HUES48 (cell line): ENCODE results near the gene ARPC4.

ENCODE experiments used
- H3K27ac ChIP-seq: one replicate; pipeline ENCODE4 v1.7.0; 2013; ENCODE audit warnings: low read depth, low read length, inconsistent platforms
- H3K27me3 ChIP-seq: 2 replicates; pipeline ENCODE4 v1.6.1; 2013; ENCODE audit warnings: mild to moderate bottlenecking, low read length; ENCODE audit not compliant: control insufficient read depth, insufficient read depth
- H3K36me3 ChIP-seq: 2 replicates; pipeline ENCODE4 v1.6.1; 2013; ENCODE audit warnings: low read length; ENCODE audit not compliant: control insufficient read depth, insufficient read depth
- H3K4me1 ChIP-seq: 2 replicates; pipeline ENCODE4 v1.6.1; 2013; ENCODE audit warnings: mild to moderate bottlenecking, low read length; ENCODE audit not compliant: control insufficient read depth, insufficient read depth
- H3K4me3 ChIP-seq: 2 replicates; pipeline ENCODE4 v1.5.1; 2013; ENCODE audit warnings: mild to moderate bottlenecking, low read depth, low read length
- H3K9ac ChIP-seq: 2 replicates; pipeline ENCODE4 v1.6.1; 2013; ENCODE audit warnings: mild to moderate bottlenecking, low read depth, low read length, moderate library complexity
- H3K9me3 ChIP-seq: 2 replicates; pipeline ENCODE4 v1.6.1; 2013; ENCODE audit warnings: low read length; ENCODE audit not compliant: control insufficient read depth, insufficient read depth

The ARPC4 gene

DNA sequence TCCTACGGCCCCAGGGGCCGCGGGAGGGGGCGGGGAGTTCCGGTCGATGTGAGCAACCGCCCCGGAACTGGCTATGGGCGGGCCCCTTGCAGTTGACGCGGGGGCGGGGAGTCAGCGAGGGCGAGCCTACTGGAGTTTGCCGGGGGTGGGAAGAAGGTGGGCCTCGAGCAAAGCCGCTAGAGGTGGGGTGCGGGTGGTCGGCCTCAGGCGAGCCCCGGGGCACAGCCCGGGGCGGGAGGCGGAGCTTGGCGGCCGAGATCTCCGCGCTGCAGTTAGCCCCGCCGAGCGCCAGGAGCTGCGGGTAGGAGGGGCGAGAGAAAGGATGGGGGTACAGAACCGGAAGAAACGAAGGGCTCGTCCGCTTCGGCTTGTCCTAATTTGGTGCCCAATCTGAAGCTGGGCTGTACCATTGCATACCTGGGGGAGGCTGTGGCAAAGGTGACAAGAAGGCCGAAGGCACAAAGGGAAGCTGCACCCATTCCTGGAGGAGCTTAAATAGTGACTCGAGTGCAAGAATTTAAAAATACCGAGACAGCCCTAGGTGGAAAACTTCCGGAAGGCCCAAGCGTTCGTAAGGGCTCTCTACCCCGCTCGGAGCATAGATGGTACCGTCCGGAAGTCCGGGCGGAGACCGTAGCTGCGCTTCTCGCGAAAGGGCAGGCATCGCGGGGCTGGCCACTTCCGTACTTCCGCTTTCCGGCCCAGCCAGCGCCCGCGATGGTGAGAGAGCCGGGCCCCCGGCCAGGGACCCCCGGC, at the start of gene ARPC4, which contains the start of gene TADA3:
Gene ARPC4 (plus strand): TSS at position 678 of the 756 bp plus-strand sequence. CDS start 40 bp downstream, at position 718.
Gene TADA3 (minus strand): TSS at position 69 of the 756 bp plus-strand sequence. CDS start 1,007 bp downstream, outside the sequence.
- Histone ChIP-seq H3K4me1 (0 out of 2 replicates have a peak, but pooled peaks cover 5% of the 10 kb centered on the region), H3K9ac (peak within 1 kb of the TSS; percentile 100), H3K27ac (peak within 1 kb of the TSS; percentile 100), H3K9me3 (no peaks in the 10 kb centered on the region), H3K36me3 (peaks cover 36% of the 10 kb centered on the region), H3K27me3 (no peaks in the 10 kb centered on the region), H3K4me3 (peak within 1 kb of the TSS; percentile 81)

DNA sequence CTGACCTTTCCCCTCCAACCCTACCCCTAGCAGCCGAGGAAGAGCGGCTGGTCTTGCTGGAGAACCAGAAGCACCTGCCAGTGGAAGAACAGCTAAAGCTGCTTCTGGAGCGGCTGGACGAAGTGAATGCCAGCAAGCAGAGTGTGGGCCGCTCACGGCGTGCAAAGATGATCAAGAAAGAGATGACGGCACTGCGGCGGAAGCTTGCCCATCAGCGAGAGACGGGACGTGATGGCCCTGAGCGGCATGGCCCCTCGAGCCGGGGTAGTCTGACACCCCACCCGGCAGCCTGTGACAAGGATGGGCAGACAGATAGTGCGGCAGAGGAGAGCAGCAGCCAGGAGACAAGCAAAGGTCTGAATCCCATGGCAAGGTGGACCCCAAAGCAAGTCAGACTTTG, 49.3 kb upstream of the ARPC4 start:
- Histone ChIP-seq H3K4me1 (no peaks in the 10 kb centered on the region), H3K4me3 (no peak overlapping the region), H3K36me3 (peaks cover 98% of the 10 kb centered on the region), H3K9ac (no peak overlapping the region), H3K27me3 (no peaks in the 10 kb centered on the region), H3K27ac (no peak overlapping the region), H3K9me3 (no peaks in the 10 kb centered on the region)

DNA sequence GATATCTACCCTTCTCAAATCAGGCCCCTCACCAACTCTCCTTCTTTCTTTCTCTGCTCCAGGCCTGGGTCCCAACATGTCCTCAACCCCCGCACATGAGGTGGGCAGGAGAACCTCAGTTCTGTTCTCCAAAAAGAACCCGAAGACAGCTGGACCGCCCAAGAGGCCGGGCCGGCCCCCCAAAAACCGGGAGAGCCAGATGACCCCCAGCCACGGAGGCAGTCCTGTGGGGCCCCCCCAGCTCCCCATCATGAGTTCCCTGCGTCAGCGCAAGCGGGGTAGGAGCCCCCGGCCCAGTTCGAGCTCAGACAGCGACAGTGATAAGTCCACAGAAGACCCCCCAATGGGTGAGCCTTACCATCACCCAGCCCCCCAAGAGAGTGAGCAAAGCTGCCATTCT, 48.7 kb upstream of the ARPC4 start:
- Histone ChIP-seq H3K4me1 (peaks cover 3% of the 10 kb centered on the region; the same call in 1 of the 2 replicates), H3K9me3 (no peaks in the 10 kb centered on the region), H3K9ac (no peak overlapping the region), H3K27ac (no peak overlapping the region), H3K36me3 (peaks cover 94% of the 10 kb centered on the region), H3K4me3 (no peak overlapping the region), H3K27me3 (no peaks in the 10 kb centered on the region)

DNA sequence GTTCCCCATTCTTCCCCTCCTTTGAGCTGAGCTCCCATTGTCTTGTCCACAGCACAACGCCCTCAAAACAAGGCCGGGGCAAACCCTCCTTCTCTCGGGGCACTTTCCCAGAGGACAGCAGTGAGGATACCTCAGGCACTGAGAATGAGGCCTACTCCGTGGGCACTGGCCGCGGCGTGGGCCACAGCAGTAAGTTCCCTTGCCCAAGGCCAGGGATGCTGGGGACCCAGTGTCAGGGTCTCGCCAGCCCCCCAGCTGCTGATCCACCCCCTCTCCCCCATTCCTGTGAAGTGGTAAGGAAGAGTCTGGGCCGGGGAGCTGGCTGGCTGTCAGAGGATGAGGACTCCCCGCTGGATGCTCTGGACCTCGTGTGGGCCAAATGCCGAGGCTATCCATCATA, 47.4 kb upstream of the ARPC4 start:
- Histone ChIP-seq H3K4me3 (no peak overlapping the region), H3K27ac (no peak overlapping the region), H3K27me3 (no peaks in the 10 kb centered on the region), H3K4me1 (peaks cover 4% of the 10 kb centered on the region; the same call in 1 of the 2 replicates), H3K36me3 (peaks cover 80% of the 10 kb centered on the region), H3K9me3 (no peaks in the 10 kb centered on the region), H3K9ac (no peak overlapping the region)

DNA sequence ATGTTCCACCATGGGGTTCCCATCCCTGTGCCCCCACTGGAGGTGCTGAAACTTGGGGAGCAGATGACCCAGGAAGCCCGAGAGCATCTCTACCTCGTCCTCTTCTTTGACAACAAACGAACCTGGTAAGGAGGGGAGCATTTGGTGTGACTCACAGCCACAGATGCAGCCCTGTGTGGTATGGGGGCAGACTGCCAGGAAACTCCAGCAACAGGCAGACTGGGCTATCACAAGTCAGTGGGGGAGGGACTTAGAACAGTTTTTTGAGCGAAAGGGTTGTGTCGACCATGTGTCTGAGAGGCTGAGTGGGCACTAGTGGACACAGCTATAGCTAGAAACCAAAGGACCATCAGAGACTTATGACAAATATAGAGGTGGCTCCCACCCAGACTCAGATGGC, 46.6 kb upstream of the ARPC4 start:
- H3K4me3 ChIP-seq, result no peak overlapping the region
- H3K36me3 ChIP-seq, result peaks cover 77% of the 10 kb centered on the region
- peaks cover 8% of the 10 kb centered on the region; the same call in 1 of the 2 replicates for H3K4me1 ChIP-seq
- H3K9ac ChIP-seq, result no peak overlapping the region
- H3K27me3 ChIP-seq, result no peaks in the 10 kb centered on the region
- no peak overlapping the region for H3K27ac ChIP-seq
- H3K9me3 ChIP-seq, result no peaks in the 10 kb centered on the region

DNA sequence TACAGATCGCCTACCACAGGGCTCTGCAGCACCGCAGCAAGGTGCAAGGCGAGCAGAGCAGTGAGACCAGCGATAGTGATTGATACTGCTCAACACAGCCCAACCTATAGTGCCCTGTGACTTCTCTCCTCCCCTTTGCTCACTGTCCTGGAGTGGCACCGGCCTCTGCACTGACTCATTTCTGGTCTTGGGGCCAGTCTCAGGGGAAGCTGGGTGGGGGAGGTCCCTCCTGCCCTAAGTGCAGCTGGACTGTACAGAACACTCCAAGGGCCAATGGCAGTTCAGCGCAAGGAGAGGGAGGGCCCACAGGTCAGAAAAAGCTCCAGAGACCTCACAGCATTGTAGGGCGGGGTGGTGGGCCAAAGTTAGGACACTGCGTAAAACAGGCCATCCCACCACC, 45.6 kb upstream of the ARPC4 start:
- no peak overlapping the region for H3K27ac ChIP-seq
- H3K4me1 ChIP-seq, result peaks cover 8% of the 10 kb centered on the region; the same call in 1 of the 2 replicates
- H3K36me3 ChIP-seq, result peaks cover 77% of the 10 kb centered on the region
- no peak overlapping the region for H3K4me3 ChIP-seq
- no peak overlapping the region for H3K9ac ChIP-seq
- no peaks in the 10 kb centered on the region for H3K9me3 ChIP-seq
- H3K27me3 ChIP-seq, result no peaks in the 10 kb centered on the region

DNA sequence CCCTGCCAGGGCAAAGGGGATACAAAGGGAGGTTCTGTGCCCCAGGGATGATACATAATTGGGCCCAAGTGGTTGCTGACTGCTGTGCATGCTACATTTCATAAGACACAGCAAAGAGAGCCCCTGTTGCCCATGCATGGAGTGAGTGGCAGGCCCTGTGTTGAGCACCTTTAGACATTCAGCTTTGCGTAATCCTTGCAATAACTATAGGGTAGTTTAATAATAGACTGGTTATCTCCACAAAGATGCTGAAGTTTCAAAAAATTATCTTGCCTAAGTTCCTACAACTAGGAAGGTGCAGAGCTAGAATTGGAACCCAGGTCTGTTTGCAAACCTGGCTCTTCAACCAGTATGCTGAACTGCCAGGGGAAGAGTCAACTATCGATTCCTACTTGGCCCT, 44.9 kb upstream of the ARPC4 start:
- Histone ChIP-seq H3K9ac (no peak overlapping the region), H3K9me3 (no peaks in the 10 kb centered on the region), H3K36me3 (peaks cover 77% of the 10 kb centered on the region), H3K4me3 (no peak overlapping the region), H3K27me3 (no peaks in the 10 kb centered on the region), H3K4me1 (peaks cover 8% of the 10 kb centered on the region; the same call in 1 of the 2 replicates), H3K27ac (no peak overlapping the region)

DNA sequence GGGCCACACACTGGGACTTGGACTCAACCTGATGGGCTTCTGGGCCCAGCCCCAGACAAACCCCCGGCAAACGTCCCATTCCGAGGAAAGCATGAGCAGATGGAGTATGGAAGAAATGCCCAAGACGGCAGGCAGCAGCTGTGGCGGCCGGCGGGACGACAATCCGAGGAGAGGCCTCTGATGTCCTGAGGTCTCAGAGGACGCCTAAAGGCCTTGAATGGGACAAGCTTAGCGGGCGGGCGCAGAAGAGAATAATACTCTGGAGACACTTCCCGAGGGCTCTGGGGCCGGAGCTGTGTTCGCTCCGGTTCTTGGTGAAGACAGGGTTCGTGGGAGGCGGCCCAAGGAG, 43.6 kb upstream of the ARPC4 start:
- Histone ChIP-seq H3K9ac (peak overlapping the region; percentile 75), H3K36me3 (peaks cover 72% of the 10 kb centered on the region), H3K4me3 (peak overlapping the region; percentile 70), H3K27me3 (no peaks in the 10 kb centered on the region), H3K27ac (peak overlapping the region; percentile 94), H3K9me3 (no peaks in the 10 kb centered on the region), H3K4me1 (peaks cover 8% of the 10 kb centered on the region; the same call in 1 of the 2 replicates)

DNA sequence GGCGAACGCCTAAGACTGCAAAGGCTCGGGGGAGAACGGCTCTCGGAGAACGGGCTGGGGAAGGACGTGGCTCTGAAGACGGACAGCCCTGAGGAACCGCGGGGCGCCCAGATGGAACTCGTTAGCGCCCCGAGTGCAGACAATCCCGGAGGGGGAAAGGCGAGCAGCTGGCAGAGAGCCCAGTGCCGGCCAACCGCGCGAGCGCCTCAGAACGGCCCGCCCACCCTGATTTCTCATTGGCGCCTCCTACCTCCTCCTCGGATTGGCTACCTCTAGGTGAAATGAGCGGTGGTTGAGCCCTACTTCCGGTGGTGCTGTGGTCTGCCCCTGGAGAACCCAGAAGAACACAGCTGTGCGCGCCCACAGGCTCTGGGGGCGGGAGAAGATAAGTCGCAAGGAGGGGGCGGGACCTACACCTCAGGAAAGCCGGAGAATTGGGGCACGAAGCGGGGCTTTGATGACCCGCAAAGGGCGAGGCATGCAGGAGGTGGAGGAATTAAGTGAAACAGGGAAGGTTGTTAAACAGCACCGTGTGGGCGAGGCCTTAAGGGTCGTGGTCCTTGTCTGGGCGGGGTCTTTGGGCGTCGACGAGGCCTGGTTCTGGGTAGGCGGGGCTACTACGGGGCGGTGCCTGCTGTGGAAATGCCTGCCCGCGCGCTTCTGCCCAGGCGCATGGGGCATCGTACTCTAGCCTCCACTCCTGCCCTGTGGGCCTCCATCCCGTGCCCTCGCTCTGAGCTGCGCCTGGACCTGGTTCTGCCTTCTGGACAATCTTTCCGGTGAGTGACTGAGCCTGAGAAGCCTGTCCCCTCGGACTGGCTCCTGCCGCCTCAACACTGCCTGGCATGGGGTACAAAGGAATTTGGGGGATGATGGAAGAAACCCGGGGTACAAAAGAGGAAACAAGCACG, 43.0 kb upstream of the ARPC4 start, which contains the start of gene OGG1:
Gene OGG1 (plus strand): TSS at position 308 of the 911 bp plus-strand sequence. CDS start 335 bp downstream, at position 643.
- peak within 1 kb of the TSS; percentile 75 for H3K9ac ChIP-seq
- peak within 1 kb of the TSS; percentile 70 for H3K4me3 ChIP-seq
- H3K27ac ChIP-seq, result peak within 1 kb of the TSS; percentile 94
- peaks cover 8% of the 10 kb centered on the region; the same call in 1 of the 2 replicates for H3K4me1 ChIP-seq
- peaks cover 72% of the 10 kb centered on the region for H3K36me3 ChIP-seq
- H3K9me3 ChIP-seq, result no peaks in the 10 kb centered on the region
- no peaks in the 10 kb centered on the region for H3K27me3 ChIP-seq

DNA sequence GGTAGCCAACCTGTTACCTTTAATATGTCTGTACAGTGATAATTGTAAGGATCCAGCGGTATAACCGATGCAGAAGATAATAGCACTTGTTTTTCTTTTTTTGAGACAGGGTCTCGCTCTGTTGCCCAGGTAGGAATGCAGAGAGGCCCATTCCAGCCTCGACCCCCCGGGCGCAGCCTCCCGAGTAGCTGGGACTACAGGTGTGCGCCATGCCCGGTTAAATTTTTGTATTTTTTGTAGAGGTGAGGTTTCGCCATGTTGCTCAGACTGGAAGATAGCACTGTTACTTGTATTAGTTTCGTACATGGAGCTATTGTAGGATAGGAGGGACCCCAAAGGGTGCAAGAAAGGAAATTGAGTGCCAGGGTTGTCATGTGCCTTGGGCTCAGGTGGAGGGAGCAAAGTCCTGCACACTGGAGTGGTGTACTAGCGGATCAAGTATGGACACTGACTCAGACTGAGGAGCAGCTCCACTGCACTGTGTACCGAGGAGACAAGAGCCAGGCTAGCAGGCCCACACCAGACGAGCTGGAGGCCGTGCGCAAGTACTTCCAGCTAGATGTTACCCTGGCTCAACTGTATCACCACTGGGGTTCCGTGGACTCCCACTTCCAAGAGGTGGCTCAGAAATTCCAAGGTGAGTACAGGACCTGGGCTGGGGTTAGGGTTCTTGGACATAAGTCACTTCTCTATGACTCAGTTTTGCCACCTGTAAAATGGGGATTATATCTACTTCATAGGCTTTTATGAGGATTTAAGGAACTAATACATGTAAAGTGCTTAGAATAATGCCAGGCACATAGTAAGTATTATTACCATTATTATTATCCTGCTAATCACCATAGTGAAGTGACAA, 42.1 kb upstream of the ARPC4 start:
- peak overlapping the region; percentile 94 for H3K27ac ChIP-seq

More for the DNA sequence above, 42.1 kb upstream of the ARPC4 start:
- Histone ChIP-seq H3K27me3 (no peaks in the 10 kb centered on the region), H3K4me3 (peak overlapping the region; percentile 70), H3K9ac (peak overlapping the region; percentile 47; the same call in 1 of the 2 replicates), H3K9me3 (no peaks in the 10 kb centered on the region), H3K36me3 (peaks cover 68% of the 10 kb centered on the region), H3K4me1 (peaks cover 8% of the 10 kb centered on the region; the same call in 1 of the 2 replicates)
